IMR-90 (cell line): Measurements from ENCODE around the gene LDB2. TPM values are rescaled to one million over a fixed set of nuclear protein-coding genes. Genes with fewer than 3 reads are reported as not detected.

ENCODE experiments used
- ATAC-seq: fragments of 200-7000 bp; cut with Tn5 transposase; 2 replicates; pipeline ENCODE4 v1.9.1; 2020; ENCODE audit warnings: low read depth, mild to moderate bottlenecking, moderate library complexity
- BruUV-seq: library from RNA; stranded (reverse); fragments of 400-500 nt; replicated peaks from 2 replicates; lab custom pipeline; 2021; lab: Mats Ljungman, UMichigan
- CTCF ChIA-PET: fragments of 300-600 bp; formaldehyde crosslinking; extraction: SDS; loops from one replicate; lab custom pipeline; 2021; ENCODE audit warnings: antibody characterized with exemption; lab: Yijun Ruan, JAX
- POLR2A ChIA-PET: fragments of 300-600 bp; sonication (Branson Sonifier 250); formaldehyde crosslinking; loops from one replicate; lab custom pipeline; 2022; ENCODE audit warnings: antibody characterized with exemption; ENCODE audit not compliant: unreplicated experiment; lab: Charles Lee
- DNase-seq: peaks from one replicate; pipeline ENCODE4 v3.0.0; 2013
- H2AFZ ChIP-seq: replicated peaks from 2 replicates; pipeline ENCODE3; 2013; ENCODE audit warnings: low read length, mild to moderate bottlenecking; ENCODE audit not compliant: poor library complexity
- H2AK5ac ChIP-seq: 2 replicates; pipeline ENCODE4 v1.6.1; 2013; ENCODE audit warnings: low read depth, low read length, inconsistent platforms
- H2AK9ac ChIP-seq: replicated peaks from 2 replicates; pipeline ENCODE3; 2013; ENCODE audit warnings: mild to moderate bottlenecking, low read depth, low read length, moderate library complexity; ENCODE audit not compliant: poor library complexity
- H2BK120ac ChIP-seq: 2 replicates; pipeline ENCODE4 v1.6.1; 2013; ENCODE audit warnings: low read depth, low read length, inconsistent platforms
- H2BK15ac ChIP-seq: 3 replicates; pipeline ENCODE4 v1.6.1; 2013; ENCODE audit warnings: low read depth, low read length, inconsistent platforms
- H2BK20ac ChIP-seq: 2 replicates; pipeline ENCODE4 v1.6.1; 2013; ENCODE audit warnings: low read depth, mild to moderate bottlenecking, inconsistent platforms, low read length, moderate library complexity
- H2BK5ac ChIP-seq: 2 replicates; pipeline ENCODE4 v1.6.1; 2013; ENCODE audit warnings: mild to moderate bottlenecking, low read depth, low read length, inconsistent platforms; ENCODE audit not compliant: poor library complexity, severe bottlenecking
- H3K14ac ChIP-seq: replicated peaks from 2 replicates; pipeline ENCODE4 v1.6.1; 2013; ENCODE audit warnings: low read depth, low read length, inconsistent platforms
- H3K18ac ChIP-seq: 2 replicates; pipeline ENCODE4 v1.6.1; 2013; ENCODE audit warnings: low read depth, low read length, control low read depth
- H3K23ac ChIP-seq: 2 replicates; pipeline ENCODE4 v1.6.1; 2013; ENCODE audit warnings: low read depth, low read length, inconsistent platforms
- H3K27ac ChIP-seq: 2 replicates; pipeline ENCODE4 v1.5.1; 2013; ENCODE audit warnings: mild to moderate bottlenecking, control low read depth, low read length; ENCODE audit not compliant: insufficient read depth
- H3K27me3 ChIP-seq: 2 replicates; pipeline ENCODE4 v1.6.1; 2013; ENCODE audit warnings: low read length; ENCODE audit not compliant: control insufficient read depth, insufficient read depth
- H3K36me3 ChIP-seq: 2 replicates; pipeline ENCODE4 v1.6.1; 2013; ENCODE audit warnings: low read length, mixed read lengths; ENCODE audit not compliant: control insufficient read depth, insufficient read depth
- H3K4ac ChIP-seq: 2 replicates; pipeline ENCODE4 v1.6.1; 2013; ENCODE audit warnings: low read depth, low read length, inconsistent platforms
- H3K4me1 ChIP-seq: 2 replicates; pipeline ENCODE4 v1.6.1; 2013; ENCODE audit warnings: low read length, mixed read lengths; ENCODE audit not compliant: control insufficient read depth, insufficient read depth
- H3K4me2 ChIP-seq: 2 replicates; pipeline ENCODE4 v1.6.1; 2013; ENCODE audit warnings: low read depth, mild to moderate bottlenecking, control low read depth, low read length, moderate library complexity
- H3K4me3 ChIP-seq: 2 replicates; pipeline ENCODE4 v1.5.1; 2013; ENCODE audit warnings: low read depth, mild to moderate bottlenecking, control low read depth, low read length, moderate library complexity; ENCODE audit not compliant: insufficient read depth
- H3K56ac ChIP-seq: 2 replicates; pipeline ENCODE4 v1.6.1; 2013; ENCODE audit warnings: low read length, inconsistent platforms; ENCODE audit not compliant: insufficient read depth; ENCODE audit errors: extremely low read depth
- H3K79me1 ChIP-seq, 2 experiments: 2 replicates each; pipeline ENCODE4 v1.6.1; 2013; ENCODE audit warnings: low read length in 2 of 2, inconsistent platforms in 1 of 2, low read depth in 1 of 2
- H3K9ac ChIP-seq: 2 replicates; pipeline ENCODE4 v1.6.1; 2013; ENCODE audit warnings: low read depth, low read length, control low read depth
- H3K9me1 ChIP-seq: 2 replicates; pipeline ENCODE4 v1.6.1; 2013; ENCODE audit warnings: low read length, inconsistent platforms; ENCODE audit not compliant: insufficient read depth
- H3K9me3 ChIP-seq: 2 replicates; pipeline ENCODE4 v1.6.1; 2013; ENCODE audit warnings: low read length; ENCODE audit not compliant: control insufficient read depth, insufficient read depth
- H4K20me1 ChIP-seq: 2 replicates; pipeline ENCODE4 v1.6.1; 2013; ENCODE audit warnings: low read length, inconsistent platforms; ENCODE audit not compliant: insufficient read depth
- H4K5ac ChIP-seq: 2 replicates; pipeline ENCODE4 v1.6.1; 2013; ENCODE audit warnings: mild to moderate bottlenecking, low read depth, low read length, control low read depth
- H4K8ac ChIP-seq, 2 experiments: 2 replicates each; pipeline ENCODE4 v1.6.1; 2013; ENCODE audit warnings: low read depth in 2 of 2, low read length in 2 of 2, control low read depth in 1 of 2, inconsistent platforms in 1 of 2
- H4K91ac ChIP-seq: 2 replicates; pipeline ENCODE4 v1.6.1; 2013; ENCODE audit warnings: low read depth, low read length, inconsistent platforms; ENCODE audit not compliant: insufficient read depth
- BHLHE40 ChIP-seq: fragments of 150-350 bp; IDR thresholded peaks from 2 replicates; pipeline ENCODE4 v1.6.1; 2016; ENCODE audit warnings: mild to moderate bottlenecking, low read depth, low read length
- MAFK ChIP-seq: IDR thresholded peaks from 2 replicates; pipeline ENCODE4 v1.6.1; 2012; ENCODE audit warnings: low read depth, low read length, improper control_type of control experiment
- MAZ ChIP-seq: IDR thresholded peaks from 2 replicates; pipeline ENCODE4 v1.6.1; 2012; ENCODE audit warnings: low read depth, mild to moderate bottlenecking, low read length, improper control_type of control experiment, moderate library complexity, borderline replicate concordance
- RCOR1 ChIP-seq: IDR thresholded peaks from 2 replicates; pipeline ENCODE4 v1.6.1; 2012; ENCODE audit warnings: mild to moderate bottlenecking, low read length, improper control_type of control experiment; ENCODE audit not compliant: insufficient replicate concordance
- SMC3 ChIP-seq: fragments of 150-350 bp; IDR thresholded peaks from 2 replicates; pipeline ENCODE4 v1.6.1; 2016; ENCODE audit warnings: low read depth, mild to moderate bottlenecking, antibody characterized with exemption, low read length, moderate library complexity
- WGBS, 2 experiments: methylation state at CpG; one replicate each; pipeline versions ENCODE4 v1.1.5 to v1.1.7; 2013; ENCODE audit warnings: missing lambda C conversion rate in 2 of 2; ENCODE audit not compliant: insufficient read length in 1 of 2; ENCODE audit errors: extremely low coverage in 2 of 2; 5-methylcytosine and 5-hydroxymethylcytosine counted together
- dilution Hi-C: fragments of 300-500 bp; cut with HindIII; formaldehyde crosslinking; loops from one replicate; pipeline ENCODE4 v1.14.3; 2018; ENCODE audit warnings: low sequenced_read_pairs; ENCODE audit not compliant: unreplicated experiment
- in situ Hi-C: fragments of 300-500 bp; cut with MboI; formaldehyde crosslinking; loops from 3 replicates; pipeline ENCODE4 v1.14.3; 2019; ENCODE audit warnings: low sequenced_read_pairs, inconsistent platforms, mixed read lengths
- intact Hi-C: fragments of 100-400 bp; cut with micrococcal nuclease; formaldehyde crosslinking; loops from 2 replicates; pipeline ENCODE4 v1.10.0; 2022
- polyA plus RNA-seq, 3 experiments: library from polyadenylated mRNA; depleted of rRNA; stranded (reverse); fragments of >200 nt; gene quantifications; 2 replicates each; pipeline ENCODE4 v1.2.3, GENCODE V29; 2012; ENCODE audit warnings: low replicate concordance in 1 of 3
- total RNA-seq: library from RNA; depleted of rRNA; stranded (reverse); fragments of >200 nt; gene quantifications from 2 replicates; pipeline ENCODE4 v1.2.3, GENCODE V29; 2012
- TF ChIP-seq, protein P1 (sequence below): fragments of 150-350 bp; IDR thresholded peaks from 2 replicates; pipeline ENCODE4 v1.6.1; 2017; ENCODE audit warnings: mild to moderate bottlenecking, antibody characterized with exemption, low read length, low read depth

Gene LDB2
- total and polyA plus RNA-seq, 2 of the 4 experiments (the other 2 are of a cell fraction), result 67.9 to 116 TPM

DNA sequence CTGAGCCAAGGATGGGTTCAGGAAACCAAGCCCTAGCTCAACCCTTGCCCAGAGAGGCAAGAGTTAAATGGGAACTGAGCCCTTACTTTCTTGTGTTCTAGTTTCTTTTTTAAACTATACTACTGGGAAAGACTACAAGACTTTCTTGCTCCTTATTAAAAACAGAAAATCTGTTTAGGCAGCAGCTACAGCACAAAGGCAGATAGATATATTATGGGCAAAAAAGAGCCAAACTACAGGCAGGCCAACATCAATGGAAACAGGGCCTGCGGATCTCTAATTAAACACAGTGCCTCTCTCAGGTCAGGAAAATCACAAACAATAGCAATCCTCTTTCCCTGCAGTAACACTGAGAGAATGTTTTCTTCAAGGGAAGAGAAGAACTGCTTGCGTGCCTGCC, 226.0 kb downstream of the LDB2 start:
- no TSS peak for BruUV-seq
- WGBS, 2 experiments, result 100% methylated on average over 1 of the region's 2 CpGs; no CpG with 5 or more reads in 1 of the 2 experiments
- ATAC-seq, result no peak

More for the DNA sequence above, 226.0 kb downstream of the LDB2 start:
- no peak overlapping the region for H4K8ac ChIP-seq
- no peak overlapping the region for H2BK120ac ChIP-seq
- peaks cover 3% of the 10 kb centered on the region; the same call in 1 of the 2 replicates for H4K20me1 ChIP-seq
- H3K27ac ChIP-seq, result no peak overlapping the region
- CTCF ChIA-PET, result no interaction called here
- H3K4me1 ChIP-seq, result peaks cover 10% of the 10 kb centered on the region
- no peak overlapping the region for H3K4ac ChIP-seq
- H2BK20ac ChIP-seq, result no peak overlapping the region
- H2BK15ac ChIP-seq, result no peak overlapping the region
- no peaks in the 10 kb centered on the region for H3K9me3 ChIP-seq
- dilution Hi-C loops (no loop called here), intact Hi-C loops (no loop called here), in situ Hi-C loops (no loop called here)
- POLR2A ChIA-PET, result no interaction called here
- H3K79me1 ChIP-seq, result no peaks in the 10 kb centered on the region; a peak in 1 of 4 replicates
- no peak overlapping the region for H4K91ac ChIP-seq
- no peak overlapping the region for H3K23ac ChIP-seq
- no peaks in the 10 kb centered on the region for H3K36me3 ChIP-seq
- H2BK5ac ChIP-seq, result no peak overlapping the region
- H3K4me2 ChIP-seq, result no peak overlapping the region
- peaks cover 3% of the 10 kb centered on the region; the same call in 1 of the 2 replicates for H3K9me1 ChIP-seq
- no peak overlapping the region for H3K56ac ChIP-seq
- DNase-seq, result no peak
- 0 out of 2 replicates have a peak overlapping the region, but pooled peaks have one; percentile 41 for H3K18ac ChIP-seq
- no peaks in the 10 kb centered on the region for H3K27me3 ChIP-seq
- no peak overlapping the region for H2AK9ac ChIP-seq
- H3K14ac ChIP-seq, result 0 out of 2 replicates have a peak overlapping the region, but pooled peaks have one; percentile 31
- no peak overlapping the region for H2AFZ ChIP-seq
- peak overlapping the region; percentile 51 for H4K5ac ChIP-seq
- H2AK5ac ChIP-seq, result no peak overlapping the region
- no peak overlapping the region for H3K9ac ChIP-seq
- H3K4me3 ChIP-seq, result no peak overlapping the region
- TF ChIP-seq MAZ (no peak), MAFK (no peak), BHLHE40 (no peak), SMC3 (no peak), RCOR1 (no peak)
- TF ChIP-seq, protein P1, sequence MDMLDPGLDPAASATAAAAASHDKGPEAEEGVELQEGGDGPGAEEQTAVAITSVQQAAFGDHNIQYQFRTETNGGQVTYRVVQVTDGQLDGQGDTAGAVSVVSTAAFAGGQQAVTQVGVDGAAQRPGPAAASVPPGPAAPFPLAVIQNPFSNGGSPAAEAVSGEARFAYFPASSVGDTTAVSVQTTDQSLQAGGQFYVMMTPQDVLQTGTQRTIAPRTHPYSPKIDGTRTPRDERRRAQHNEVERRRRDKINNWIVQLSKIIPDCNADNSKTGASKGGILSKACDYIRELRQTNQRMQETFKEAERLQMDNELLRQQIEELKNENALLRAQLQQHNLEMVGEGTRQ, result no peak
